Measurements from ENCODE around the gene RPS27L. TPM values are rescaled to one million over a fixed set of nuclear protein-coding genes. Genes with fewer than 3 reads are reported as not detected.

Gene RPS27L
- total and polyA plus RNA-seq, 4 donors = 9.8 to 184 (median 40.7) TPM

DNA sequence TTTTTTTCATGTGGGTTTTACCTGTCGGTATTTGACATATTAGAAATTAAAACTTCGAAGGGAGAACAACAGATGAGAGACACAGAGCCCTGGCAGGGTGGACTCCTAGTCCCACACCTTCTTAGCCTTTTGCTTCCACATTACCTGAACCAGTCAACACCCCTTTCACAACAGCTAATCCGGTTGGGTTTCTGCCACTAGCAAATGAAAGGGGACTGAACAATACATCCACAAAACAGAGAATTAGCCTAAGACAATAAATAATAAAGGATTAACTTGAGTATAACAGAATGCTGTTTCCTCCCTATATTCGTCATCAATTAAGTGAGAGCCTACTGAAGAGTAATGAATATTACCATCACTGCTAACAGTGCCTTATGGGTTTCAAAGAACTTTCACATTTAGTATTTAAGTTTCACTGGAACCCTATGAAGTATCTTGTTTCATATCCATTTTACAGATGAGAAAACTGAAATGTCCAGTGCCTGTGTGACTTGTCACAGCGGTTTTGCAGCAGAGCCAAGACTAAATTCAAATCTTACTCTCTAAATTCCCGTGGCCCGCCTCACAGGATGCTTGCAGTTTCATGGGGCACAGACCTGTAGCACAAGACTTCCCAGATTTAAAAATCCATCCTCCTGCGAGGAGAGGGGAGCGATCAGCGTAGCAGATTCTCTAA lies 31.1 kb upstream of the RPS27L start (continued):
- TF ChIP-seq, protein P1, sequence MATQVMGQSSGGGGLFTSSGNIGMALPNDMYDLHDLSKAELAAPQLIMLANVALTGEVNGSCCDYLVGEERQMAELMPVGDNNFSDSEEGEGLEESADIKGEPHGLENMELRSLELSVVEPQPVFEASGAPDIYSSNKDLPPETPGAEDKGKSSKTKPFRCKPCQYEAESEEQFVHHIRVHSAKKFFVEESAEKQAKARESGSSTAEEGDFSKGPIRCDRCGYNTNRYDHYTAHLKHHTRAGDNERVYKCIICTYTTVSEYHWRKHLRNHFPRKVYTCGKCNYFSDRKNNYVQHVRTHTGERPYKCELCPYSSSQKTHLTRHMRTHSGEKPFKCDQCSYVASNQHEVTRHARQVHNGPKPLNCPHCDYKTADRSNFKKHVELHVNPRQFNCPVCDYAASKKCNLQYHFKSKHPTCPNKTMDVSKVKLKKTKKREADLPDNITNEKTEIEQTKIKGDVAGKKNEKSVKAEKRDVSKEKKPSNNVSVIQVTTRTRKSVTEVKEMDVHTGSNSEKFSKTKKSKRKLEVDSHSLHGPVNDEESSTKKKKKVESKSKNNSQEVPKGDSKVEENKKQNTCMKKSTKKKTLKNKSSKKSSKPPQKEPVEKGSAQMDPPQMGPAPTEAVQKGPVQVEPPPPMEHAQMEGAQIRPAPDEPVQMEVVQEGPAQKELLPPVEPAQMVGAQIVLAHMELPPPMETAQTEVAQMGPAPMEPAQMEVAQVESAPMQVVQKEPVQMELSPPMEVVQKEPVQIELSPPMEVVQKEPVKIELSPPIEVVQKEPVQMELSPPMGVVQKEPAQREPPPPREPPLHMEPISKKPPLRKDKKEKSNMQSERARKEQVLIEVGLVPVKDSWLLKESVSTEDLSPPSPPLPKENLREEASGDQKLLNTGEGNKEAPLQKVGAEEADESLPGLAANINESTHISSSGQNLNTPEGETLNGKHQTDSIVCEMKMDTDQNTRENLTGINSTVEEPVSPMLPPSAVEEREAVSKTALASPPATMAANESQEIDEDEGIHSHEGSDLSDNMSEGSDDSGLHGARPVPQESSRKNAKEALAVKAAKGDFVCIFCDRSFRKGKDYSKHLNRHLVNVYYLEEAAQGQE (IDR thresholded peaks at IDR 0.05) = no peak

DNA sequence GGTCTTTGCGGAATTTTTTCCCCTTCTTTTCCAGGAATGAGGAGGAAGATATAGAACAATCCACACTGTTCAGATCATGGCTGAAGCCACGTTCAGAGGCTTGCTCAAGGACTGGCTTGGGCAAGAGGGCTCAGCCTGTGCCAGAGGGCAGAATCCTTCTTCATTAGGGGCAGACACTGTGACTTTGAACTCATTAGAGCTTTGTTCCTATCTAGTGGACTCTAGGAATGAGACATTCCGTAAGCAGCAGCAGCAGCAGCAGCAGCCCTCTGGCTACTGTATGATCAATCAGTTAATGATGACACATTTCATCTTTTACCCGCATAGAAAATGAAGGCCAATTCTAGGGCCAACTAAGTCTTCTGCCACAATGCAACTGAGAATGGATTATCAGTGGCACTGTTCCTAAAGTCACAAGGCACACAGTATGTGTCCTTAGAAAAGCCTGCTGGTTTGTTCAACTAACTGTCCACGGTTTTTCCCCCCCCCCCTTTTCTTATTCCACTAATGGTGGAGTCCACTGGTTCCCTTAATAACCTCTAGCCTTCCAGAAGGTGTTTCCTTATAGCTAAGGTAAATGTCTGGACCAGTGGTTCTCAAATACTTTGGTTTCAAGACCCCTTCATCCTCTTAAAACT lies 30.4 kb upstream of the RPS27L start:
- Histone ChIP-seq H3K36me3 (ENCODE audit: control insufficient read depth in 4 of 4, insufficient read depth in 3 of 4, low read depth in 1 of 4, low read length in 3 of 4) (no peaks in the 10 kb centered on the region), H3K9ac (ENCODE audit: low read depth in 1 of 2, low read length in 2 of 2) (no peak overlapping the region), H3K4me1 (ENCODE audit: control insufficient read depth in 4 of 4, insufficient read depth in 4 of 4, low read length in 3 of 4) (peaks cover 0 to 18% (median 12%) of the 10 kb centered on the region in 4 donors), H3K27ac (ENCODE audit: low read depth in 1 of 2, low read length in 2 of 2) (no peak overlapping the region), H3K4me3 (ENCODE audit: low read depth in 1 of 3, low read length in 3 of 3) (no peak overlapping the region), H3K27me3 (ENCODE audit: control insufficient read depth in 4 of 4, insufficient read depth in 4 of 4, low read length in 3 of 4) (no peaks in the 10 kb centered on the region), H3K9me3 (ENCODE audit: control insufficient read depth in 4 of 4, low read length in 3 of 4) (no peaks in the 10 kb centered on the region)
- WGBS = 82% methylated on average over 5 of the region's 5 CpGs
- DNase-seq (ENCODE audit: low spot score) = no peak
- no peak for TF ChIP-seq GABPA (IDR thresholded peaks at IDR 0.05 in 1 of 2, conservative IDR thresholded peaks at IDR 0.05 in 1 of 2)
- TF ChIP-seq FOXA1 (IDR thresholded peaks at IDR 0.05) = no peak
- no peak for TF ChIP-seq ZBTB33 (IDR thresholded peaks at IDR 0.05)

DNA sequence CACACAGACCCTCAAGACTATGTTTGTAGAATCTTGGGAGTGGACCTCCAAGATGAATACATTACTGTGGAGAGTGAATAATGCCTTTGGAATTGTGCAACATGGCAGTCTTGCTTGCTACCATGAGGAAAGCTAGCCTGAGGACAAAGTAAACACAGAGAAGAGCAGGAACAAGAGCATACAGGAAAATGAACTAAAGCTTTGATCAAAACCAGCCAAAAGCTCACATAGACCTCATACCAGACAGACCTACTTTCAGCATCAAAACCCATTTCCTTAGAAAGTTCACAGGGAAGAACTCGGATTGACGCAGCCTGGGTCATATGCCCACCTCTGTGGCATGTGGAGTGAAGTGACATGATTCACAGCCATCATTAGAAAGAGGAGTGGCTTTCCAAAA lies 28.8 kb upstream of the RPS27L start:
- Histone ChIP-seq H3K27ac (ENCODE audit: low read depth in 1 of 2, low read length in 2 of 2) (no peak overlapping the region), H3K36me3 (ENCODE audit: control insufficient read depth in 4 of 4, insufficient read depth in 3 of 4, low read depth in 1 of 4, low read length in 3 of 4) (no peaks in the 10 kb centered on the region), H3K9me3 (ENCODE audit: control insufficient read depth in 4 of 4, low read length in 3 of 4) (no peaks in the 10 kb centered on the region), H3K4me1 (ENCODE audit: control insufficient read depth in 4 of 4, insufficient read depth in 4 of 4, low read length in 3 of 4) (peaks cover 0 to 18% (median 12%) of the 10 kb centered on the region in 4 donors), H3K9ac (ENCODE audit: low read depth in 1 of 2, low read length in 2 of 2) (no peak overlapping the region), H3K4me3 (ENCODE audit: low read depth in 1 of 3, low read length in 3 of 3) (no peak overlapping the region), H3K27me3 (ENCODE audit: control insufficient read depth in 4 of 4, insufficient read depth in 4 of 4, low read length in 3 of 4) (no peaks in the 10 kb centered on the region)
- WGBS = 65% methylated on average over 2 of the region's 2 CpGs
- TF ChIP-seq HNF4G (IDR thresholded peaks at IDR 0.05) = no peak
- no peak for TF ChIP-seq GABPA (IDR thresholded peaks at IDR 0.05 in 1 of 2, conservative IDR thresholded peaks at IDR 0.05 in 1 of 2)
- TF ChIP-seq, protein P2, sequence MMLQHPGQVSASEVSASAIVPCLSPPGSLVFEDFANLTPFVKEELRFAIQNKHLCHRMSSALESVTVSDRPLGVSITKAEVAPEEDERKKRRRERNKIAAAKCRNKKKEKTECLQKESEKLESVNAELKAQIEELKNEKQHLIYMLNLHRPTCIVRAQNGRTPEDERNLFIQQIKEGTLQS (IDR thresholded peaks at IDR 0.05) = no peak
- no peak for TF ChIP-seq FOXA2 (IDR thresholded peaks at IDR 0.05)
- TF ChIP-seq RAD21 (IDR thresholded peaks at IDR 0.05) = no peak
- DNase-seq (ENCODE audit: low spot score) = no peak
